Esophagus squamous epithelium (tissue), 4 donors: Measurements from ENCODE around the gene RTF1.

Experiments
- CTCF ChIP-seq, 6 experiments: fragments of 450-650 bp in 4 of 6; fragments of 200-600 bp in 2 of 6; sonication (generic) in 2 of 6; IDR thresholded peaks; one replicate each; pipeline ENCODE4 v1.5.1; 2016 to 2019; ENCODE audit warnings: antibody characterized with exemption in 6 of 6, mild to moderate bottlenecking in 4 of 6, moderate library complexity in 4 of 6
- POLR2A ChIP-seq, 4 donors: fragments of 450-650 bp; IDR thresholded peaks; one replicate each; pipeline ENCODE4 v1.6.1; 2017; ENCODE audit warnings: antibody characterized with exemption in 4 of 4, mild to moderate bottlenecking in 4 of 4, moderate library complexity in 3 of 4

- TF ChIP-seq CTCF (IDR thresholded peaks at IDR 0.05) (no peak), POLR2A (IDR thresholded peaks at IDR 0.05) (no peak)
Measured at GRCh38 chr15:41462084-41462795, 45.3 kb downstream of the RTF1 start.
